ENCODE measurements around the gene TMED3.

Gene TMED3

DNA sequence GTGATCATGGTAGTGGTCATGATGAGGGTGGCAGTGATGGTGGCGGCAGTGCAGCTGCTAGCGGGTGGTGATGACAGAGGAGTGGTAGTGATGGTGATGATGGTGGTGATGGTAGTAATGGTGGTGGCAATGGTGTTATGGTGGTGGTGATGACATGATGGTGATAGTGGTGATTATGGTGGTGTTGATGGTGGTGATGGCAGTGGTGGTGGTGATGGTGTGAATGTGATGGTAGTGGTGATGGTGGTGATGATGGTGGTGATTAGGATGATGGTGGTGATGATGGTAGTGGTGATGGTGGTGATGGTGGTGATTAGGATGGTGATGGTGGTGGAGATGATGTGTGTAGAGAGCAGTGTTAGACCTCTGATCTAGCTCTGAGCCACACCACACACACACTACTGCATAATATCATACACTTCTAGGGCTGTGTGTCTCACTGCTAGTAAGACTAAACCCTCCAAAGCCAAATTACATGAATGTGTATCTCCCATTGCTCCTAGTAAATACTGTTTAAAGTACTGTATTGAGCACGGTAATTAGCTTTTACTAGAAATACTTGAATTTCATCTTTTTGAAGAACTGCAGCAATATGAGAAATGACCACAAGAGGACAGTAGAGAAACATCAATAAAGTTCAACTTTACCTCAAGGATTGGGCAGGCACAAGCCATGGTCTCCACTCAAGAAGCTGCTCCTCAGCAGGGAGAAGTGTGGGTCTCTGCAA lies 28.8 kb downstream of the TMED3 start:
- no peak for TF ChIP-seq ZNF274 (IDR thresholded peaks at IDR 0.05; ENCODE audit: low read depth, low read length)
- H3K4me3 ChIP-seq (ENCODE audit: low read length), result no peak overlapping the region

DNA sequence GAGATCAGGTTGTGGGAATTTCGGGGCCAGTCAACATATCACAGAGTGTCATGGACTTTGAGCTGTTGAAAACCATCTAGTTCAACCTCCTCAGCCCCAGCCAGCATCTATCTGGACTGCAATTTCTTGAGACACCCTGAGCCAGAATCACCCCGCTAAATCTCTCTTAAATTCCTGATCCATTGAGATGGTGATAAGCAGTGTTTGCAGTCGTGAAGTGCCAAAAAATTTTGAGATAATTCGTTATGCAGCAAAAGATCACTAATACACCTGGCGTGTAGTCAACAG lies 29.3 kb downstream of the TMED3 start:
- no peak overlapping the region for H3K4me3 ChIP-seq (ENCODE audit: low read length)
- no peak for TF ChIP-seq ZNF274 (IDR thresholded peaks at IDR 0.05; ENCODE audit: low read depth, low read length)

DNA sequence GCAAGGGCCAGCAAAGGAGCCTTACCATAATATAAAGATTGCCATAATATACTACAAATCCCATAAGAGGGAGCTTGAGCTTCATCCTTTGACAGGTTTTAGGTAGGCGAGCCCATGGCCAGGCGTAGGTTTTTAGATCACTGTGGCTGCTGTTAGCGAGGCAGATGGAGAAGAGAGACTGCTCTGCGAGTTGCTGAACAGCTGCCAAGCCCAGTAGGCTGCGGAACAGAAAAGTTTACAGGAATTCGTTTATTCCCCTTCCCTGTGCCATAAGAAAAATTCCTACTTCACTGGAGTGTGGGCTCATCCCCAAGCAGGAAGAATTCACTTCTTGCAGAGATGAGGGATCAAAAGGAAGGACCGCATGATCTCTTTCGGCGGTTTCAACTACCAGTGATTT lies 30.5 kb downstream of the TMED3 start:
- H3K4me3 ChIP-seq (ENCODE audit: low read length), result no peak overlapping the region
- TF ChIP-seq ZNF274 (IDR thresholded peaks at IDR 0.05; ENCODE audit: low read depth, low read length), result no peak

DNA sequence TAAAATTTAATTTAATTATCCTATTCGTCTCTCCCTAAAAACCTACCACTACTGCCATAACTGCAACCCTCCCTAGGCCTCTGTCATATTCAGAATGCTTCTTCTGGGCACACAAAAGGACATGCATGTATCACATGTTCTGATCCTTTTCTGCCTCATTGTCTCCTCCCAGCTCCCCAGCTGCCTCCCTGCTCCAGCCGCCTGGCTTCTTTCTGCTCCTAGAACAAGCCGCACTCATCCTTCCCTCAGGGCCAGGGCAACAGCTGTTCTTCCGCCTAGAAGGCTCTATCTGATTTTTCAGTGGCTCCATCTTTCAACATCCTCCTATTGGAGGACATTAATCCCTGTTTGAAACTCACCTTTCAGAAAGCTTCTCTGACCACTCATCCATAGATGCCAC lies 38.6 kb downstream of the TMED3 start:
- no peak overlapping the region for H3K4me3 ChIP-seq (ENCODE audit: low read length)
- TF ChIP-seq ZNF274 (IDR thresholded peaks at IDR 0.05; ENCODE audit: low read depth, low read length), result no peak

DNA sequence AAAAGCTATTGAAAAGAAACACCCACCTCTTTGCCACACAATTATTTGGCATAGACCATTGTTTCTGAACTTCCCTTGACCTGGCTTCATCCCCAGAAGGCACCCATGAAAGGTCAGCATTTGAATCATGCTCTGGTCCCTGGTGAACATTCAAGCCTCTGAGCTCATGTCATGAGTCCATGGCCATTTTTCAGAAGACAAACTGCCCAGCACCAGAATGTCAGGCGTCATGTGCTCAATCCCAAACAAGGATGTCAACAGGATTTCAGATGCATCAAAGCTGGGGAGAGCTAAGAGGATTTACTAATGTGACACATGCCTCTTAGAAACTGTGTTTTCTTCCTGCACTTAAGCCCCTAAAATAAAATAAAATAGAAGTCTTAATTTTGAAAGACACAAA lies 41.3 kb downstream of the TMED3 start:
- no peak for TF ChIP-seq ZNF274 (IDR thresholded peaks at IDR 0.05; ENCODE audit: low read depth, low read length)
- no peak overlapping the region for H3K4me3 ChIP-seq (ENCODE audit: low read length)

DNA sequence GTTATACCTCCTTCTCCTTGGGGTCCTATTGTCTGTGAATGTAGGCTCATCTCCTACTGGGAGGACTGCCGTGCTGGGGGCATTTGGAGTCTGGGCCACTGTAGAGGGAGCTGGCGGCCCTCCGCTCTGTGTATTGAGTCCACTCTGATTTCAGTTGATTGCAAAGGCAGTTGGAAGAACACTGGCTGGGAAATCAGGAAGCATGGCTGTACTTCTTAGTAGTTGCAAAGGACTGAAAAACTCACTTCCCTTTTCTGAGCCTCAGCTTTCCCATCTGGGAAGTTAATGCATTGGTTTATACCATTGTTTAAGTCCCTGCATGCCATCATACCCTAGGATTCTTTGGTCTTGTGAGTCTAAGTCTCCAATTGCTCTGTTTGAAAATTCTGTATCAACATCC lies 46.7 kb downstream of the TMED3 start:
- no peak overlapping the region for H3K4me3 ChIP-seq (ENCODE audit: low read length)
- no peak for TF ChIP-seq ZNF274 (IDR thresholded peaks at IDR 0.05; ENCODE audit: low read depth, low read length)

DNA sequence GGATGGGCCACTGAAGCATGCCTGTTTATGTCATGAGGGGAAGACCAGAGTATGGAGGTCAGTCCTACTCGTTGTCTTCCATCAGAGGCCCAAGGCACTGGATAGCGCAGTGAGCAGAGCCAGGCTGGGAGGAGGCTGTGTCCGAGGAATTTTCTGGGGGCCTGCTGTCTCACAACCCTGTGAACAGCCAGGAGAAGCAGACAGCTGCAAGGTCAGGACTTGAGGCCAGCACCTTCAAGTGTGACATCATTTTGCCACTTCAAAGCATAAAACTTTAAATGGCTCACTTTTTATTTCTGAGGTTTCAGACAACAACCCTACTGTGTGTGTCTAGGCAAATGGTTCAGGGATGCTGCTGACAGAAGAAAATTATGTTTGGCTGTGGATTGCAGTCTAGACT lies 47.2 kb downstream of the TMED3 start:
- TF ChIP-seq ZNF274 (IDR thresholded peaks at IDR 0.05; ENCODE audit: low read depth, low read length), result no peak
- H3K4me3 ChIP-seq (ENCODE audit: low read length), result no peak overlapping the region

DNA sequence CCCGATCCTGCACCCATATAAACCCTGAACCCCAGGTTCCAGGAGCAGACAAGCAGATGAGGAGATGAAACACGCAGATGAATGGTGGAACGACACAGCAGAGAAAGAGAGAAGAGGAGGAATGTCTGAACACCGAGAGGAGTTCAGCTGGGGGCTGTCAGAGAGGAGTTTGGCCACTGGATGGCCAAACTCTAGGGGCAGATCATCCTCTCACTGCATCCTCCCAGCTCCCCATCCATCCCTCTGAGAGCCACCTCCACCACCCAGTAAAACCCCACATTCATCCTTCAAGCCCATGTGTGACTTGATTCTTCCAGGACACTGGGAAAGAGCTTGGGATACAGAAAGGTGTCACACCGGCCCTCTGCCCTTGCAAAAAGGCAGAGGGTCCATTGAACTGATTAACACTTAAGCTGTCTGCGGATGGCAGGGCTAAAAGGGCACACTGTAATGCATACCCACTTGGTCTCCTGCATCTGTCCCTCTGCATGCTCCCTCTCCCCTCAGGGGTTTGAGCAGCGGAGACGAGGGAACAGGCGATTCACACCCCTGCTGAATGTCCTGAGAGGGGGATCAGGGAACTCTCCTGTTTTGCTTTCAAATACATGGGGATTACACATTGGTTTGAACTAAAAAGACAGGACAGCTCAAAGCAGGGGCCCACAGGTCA lies 53.8 kb downstream of the TMED3 start:
- TF ChIP-seq ZNF274 (IDR thresholded peaks at IDR 0.05; ENCODE audit: low read depth, low read length), result no peak
- H3K4me3 ChIP-seq (ENCODE audit: low read length), result no peak overlapping the region

DNA sequence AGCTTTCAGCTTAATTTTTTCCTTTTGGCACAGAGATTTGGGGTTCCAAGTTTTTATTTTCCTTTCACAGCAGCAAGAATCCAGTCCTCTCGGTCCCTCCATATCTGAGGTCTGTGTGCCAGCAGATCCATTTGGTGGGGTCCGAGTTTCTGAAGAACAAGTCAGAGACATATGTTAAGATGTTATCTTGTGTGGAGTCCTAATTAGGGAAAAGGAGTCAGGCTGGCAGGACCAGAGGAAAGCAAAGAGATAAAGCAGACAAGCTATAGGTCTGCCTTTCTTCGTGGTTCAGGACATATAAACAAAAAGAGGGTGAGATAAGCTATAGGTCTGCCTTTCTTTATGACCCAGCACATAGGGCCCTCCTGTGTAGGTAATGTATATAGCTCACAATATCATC lies 54.9 kb downstream of the TMED3 start:
- H3K4me3 ChIP-seq (ENCODE audit: low read length), result no peak overlapping the region
- no peak for TF ChIP-seq ZNF274 (IDR thresholded peaks at IDR 0.05; ENCODE audit: low read depth, low read length)

DNA sequence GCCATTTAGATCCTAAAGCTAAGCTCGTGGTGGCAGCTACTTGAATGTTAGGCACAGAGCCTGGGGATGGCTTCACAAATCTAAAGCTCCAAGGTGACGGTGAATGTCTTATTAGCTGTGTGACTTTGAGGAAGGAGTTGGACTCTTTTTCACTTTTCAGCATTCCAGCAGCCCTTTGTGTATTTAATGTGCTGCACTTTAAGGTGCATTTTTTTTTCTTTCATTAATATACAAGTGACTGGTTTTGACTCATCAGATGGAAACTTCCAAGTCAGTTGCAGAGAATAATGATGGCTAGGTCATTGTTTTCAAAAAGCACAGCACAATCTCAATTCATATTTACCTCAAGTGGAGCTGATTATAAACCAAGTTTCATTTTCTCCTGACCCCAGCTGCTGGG lies 55.8 kb downstream of the TMED3 start:
- TF ChIP-seq ZNF274 (IDR thresholded peaks at IDR 0.05; ENCODE audit: low read depth, low read length), result no peak
- no peak overlapping the region for H3K4me3 ChIP-seq (ENCODE audit: low read length)

DNA sequence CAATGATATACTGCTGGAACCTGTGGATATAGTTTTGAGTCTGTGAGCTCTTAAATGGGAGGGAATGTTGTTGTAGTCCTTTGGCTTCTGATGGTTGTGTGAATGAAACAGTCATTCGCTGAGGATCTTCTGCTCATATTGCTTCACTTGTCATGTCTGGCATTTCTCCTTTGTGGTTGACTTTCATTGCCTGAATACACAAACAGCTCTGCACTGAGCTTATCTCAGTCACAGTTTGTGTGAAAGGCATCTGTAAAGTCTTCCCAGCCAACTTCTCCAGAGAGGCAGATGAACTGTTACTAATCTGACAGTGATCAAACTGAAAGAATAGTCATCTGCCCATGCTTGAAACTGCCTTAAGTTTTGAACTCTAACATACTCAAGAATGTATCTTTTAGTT lies 59.8 kb downstream of the TMED3 start:
- no peak for TF ChIP-seq ZNF274 (IDR thresholded peaks at IDR 0.05; ENCODE audit: low read depth, low read length)
- H3K4me3 ChIP-seq (ENCODE audit: low read length), result no peak overlapping the region

DNA sequence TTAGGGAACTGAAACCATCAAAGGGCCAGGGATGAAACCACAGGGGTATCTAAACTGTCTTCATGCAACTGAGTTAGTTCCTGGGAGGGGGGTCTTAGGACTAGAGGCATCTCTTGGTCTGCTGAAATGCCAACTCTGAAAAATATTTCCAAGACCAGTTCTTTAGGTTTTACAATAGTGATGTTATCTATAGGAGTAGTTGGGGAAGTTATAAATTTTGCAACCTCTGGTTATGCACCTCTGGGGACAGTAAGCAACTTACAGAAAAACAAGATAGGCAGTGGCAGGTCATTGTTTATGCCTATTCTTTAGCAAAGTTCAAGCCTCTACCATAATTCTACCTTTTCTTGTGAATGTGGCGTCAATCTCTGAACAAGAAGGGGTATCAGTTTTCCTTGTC lies 60.7 kb downstream of the TMED3 start:
- H3K4me3 ChIP-seq (ENCODE audit: low read length), result no peak overlapping the region
- no peak for TF ChIP-seq ZNF274 (IDR thresholded peaks at IDR 0.05; ENCODE audit: low read depth, low read length)

DNA sequence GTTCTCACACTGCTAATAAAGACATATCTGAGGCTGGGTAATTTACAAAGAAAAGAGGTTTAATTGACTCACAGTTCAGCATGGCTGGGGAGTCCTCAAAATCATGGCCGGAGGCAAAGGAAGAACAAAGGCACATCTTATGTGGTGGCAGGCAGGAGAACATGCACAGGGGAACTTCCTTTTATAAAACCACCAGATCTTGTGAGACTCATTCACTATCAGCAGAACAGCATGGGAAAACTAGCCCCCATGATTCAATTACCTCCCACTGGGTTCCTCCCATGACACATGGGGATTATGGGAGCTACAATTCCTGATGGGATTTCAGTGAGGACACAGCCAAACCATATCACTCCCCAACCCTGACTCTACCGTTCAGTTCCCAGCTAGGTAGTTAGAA lies 61.5 kb downstream of the TMED3 start:
- no peak overlapping the region for H3K4me3 ChIP-seq (ENCODE audit: low read length)
- no peak for TF ChIP-seq ZNF274 (IDR thresholded peaks at IDR 0.05; ENCODE audit: low read depth, low read length)

Data from GM08714 (cell line).